ENCODE data around the gene CCDC50.

DNA sequence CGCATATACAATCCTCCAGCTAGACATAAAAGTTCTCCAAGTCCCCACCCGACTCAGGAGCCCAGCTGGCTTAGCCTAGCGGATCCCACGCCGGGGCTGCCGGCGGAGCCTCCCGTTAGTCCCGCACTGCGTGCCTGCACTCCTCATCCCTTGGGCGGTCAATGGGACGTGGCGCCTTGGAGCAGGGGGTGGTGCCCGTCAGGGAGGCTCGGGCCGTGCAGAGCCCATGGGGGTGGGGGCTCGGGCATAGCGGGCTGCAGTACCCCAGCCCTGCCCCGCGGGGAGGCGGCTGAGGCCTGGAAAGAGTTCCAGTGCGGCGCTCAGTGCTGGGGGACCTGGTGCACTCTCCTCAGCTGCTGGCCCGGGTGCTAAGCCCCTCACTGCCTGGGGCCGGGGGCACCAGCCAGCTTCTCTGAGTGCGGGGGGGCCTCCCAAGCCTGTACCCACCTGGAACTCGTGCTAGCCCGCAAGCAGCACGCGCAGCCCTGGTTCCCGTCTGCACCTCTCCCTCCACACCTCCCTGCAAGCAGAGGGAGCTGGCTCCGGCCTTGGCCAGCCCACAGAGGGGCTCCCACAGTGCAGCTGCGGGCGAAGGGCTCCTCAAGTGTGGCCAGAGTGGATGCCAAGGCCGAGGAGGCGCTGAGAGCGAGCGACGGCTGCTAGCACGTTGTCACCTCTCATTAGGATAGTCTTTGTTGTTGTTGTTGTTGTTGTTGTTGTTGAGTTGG, 12.2 kb upstream of the CCDC50 start:
- TF ChIP-seq CTCF (IDR thresholded peaks at IDR 0.05) (no peak), POLR2AphosphoS5 (IDR thresholded peaks at IDR 0.05) (no peak)

Measured in breast epithelium (tissue), 3 donors.